Endodermal cell (in vitro differentiated cells): Measurements from ENCODE around the gene SIM2. TPM values are rescaled to one million over a fixed set of nuclear protein-coding genes. Genes with fewer than 3 reads are reported as not detected.

Experiments
- DNase-seq: peaks from one replicate; pipeline ENCODE4 v3.0.0-alpha.2; 2017
- H3K27ac ChIP-seq: 2 replicates; pipeline ENCODE4 v1.5.1; 2013; ENCODE audit warnings: mild to moderate bottlenecking, low read depth, low read length, moderate library complexity
- H3K27me3 ChIP-seq: 2 replicates; pipeline ENCODE4 v1.6.1; 2013; ENCODE audit warnings: mild to moderate bottlenecking, low read length, moderate library complexity; ENCODE audit not compliant: insufficient read depth, control insufficient read depth, poor library complexity, severe bottlenecking
- H3K36me3 ChIP-seq: 2 replicates; pipeline ENCODE4 v1.7.0; 2013; ENCODE audit warnings: mild to moderate bottlenecking, low read length, moderate library complexity; ENCODE audit not compliant: control insufficient read depth, insufficient read depth
- H3K4me1 ChIP-seq: one replicate; pipeline ENCODE4 v1.7.0; 2013; ENCODE audit warnings: low read length; ENCODE audit not compliant: control insufficient read depth, insufficient read depth
- H3K4me3 ChIP-seq: 2 replicates; pipeline ENCODE4 v1.5.1; 2013; ENCODE audit warnings: mild to moderate bottlenecking, low read length, moderate library complexity
- H3K9ac ChIP-seq: 2 replicates; pipeline ENCODE4 v1.6.1; 2013; ENCODE audit warnings: mild to moderate bottlenecking, low read length, moderate library complexity; ENCODE audit not compliant: poor library complexity, severe bottlenecking; ENCODE audit errors: extremely low read depth
- H3K9me3 ChIP-seq: 2 replicates; pipeline ENCODE4 v1.6.1; 2013; ENCODE audit warnings: mild to moderate bottlenecking, low read length, moderate library complexity; ENCODE audit not compliant: control insufficient read depth
- H3K27ac Mint-ChIP-seq: 2 replicates; pipeline ENCODE4 v1.8.0; 2020; ENCODE audit warnings: mixed read lengths
- H3K27me3 Mint-ChIP-seq: 2 replicates; pipeline ENCODE4 v1.8.0; 2021; ENCODE audit warnings: mild to moderate bottlenecking, mixed read lengths; ENCODE audit not compliant: insufficient read depth
- H3K36me3 Mint-ChIP-seq: 2 replicates; pipeline ENCODE4 v1.8.0; 2020; ENCODE audit warnings: low read depth, mixed read lengths
- H3K4me1 Mint-ChIP-seq: 2 replicates; pipeline ENCODE4 v1.8.0; 2020; ENCODE audit warnings: mixed read lengths
- H3K4me3 Mint-ChIP-seq: 2 replicates; pipeline ENCODE4 v1.8.0; 2020; ENCODE audit warnings: mild to moderate bottlenecking, moderate library complexity, mixed read lengths
- H3K9me3 Mint-ChIP-seq: 2 replicates; pipeline ENCODE4 v1.8.0; 2020; ENCODE audit warnings: mild to moderate bottlenecking, mixed read lengths
- CTCF ChIP-seq: fragments of 200-600 bp; sonication (generic); conservative IDR thresholded peaks from 2 replicates; pipeline ENCODE4 v1.5.0; 2021; ENCODE audit warnings: antibody characterized with exemption, mild to moderate bottlenecking
- WGBS, 2 experiments: methylation state at CpG; one replicate each; pipeline versions ENCODE4 v1.1.5 to v1.1.7; 2013; ENCODE audit warnings: missing lambda C conversion rate in 2 of 2, mixed read lengths in 1 of 2; ENCODE audit not compliant: insufficient coverage in 1 of 2, insufficient read length in 1 of 2; 5-methylcytosine and 5-hydroxymethylcytosine counted together
- total RNA-seq, 2 donors: library from RNA; stranded (reverse); fragmentation: NEBNext Ultra II Directional in 1 of 2; extraction: Animal tissue kit (Norgen Biotek cat#: 25700) in 1 of 2; gene quantifications; 2 replicates in 1 of 2; 3 replicates in 1 of 2; pipeline ENCODE4 v1.2.1, GENCODE V29; 2021

The SIM2 gene
- total RNA-seq, 2 donors from 2014 or later: not detected

GRCh38 chr21:36738489-36739126 is 39.7 kb downstream of the SIM2 start:
- Histone ChIP-seq H3K9ac (no peak overlapping the region), H3K9me3 (no peaks in the 10 kb centered on the region), H3K27me3 (no peaks in the 10 kb centered on the region), H3K36me3 (no peaks in the 10 kb centered on the region), H3K4me1 (no peaks in the 10 kb centered on the region), H3K4me3 (no peak overlapping the region), H3K27ac (no peak overlapping the region)
- WGBS, 2 experiments: 76 to 92% methylated on average over 6 to 12 of the region's 12 CpGs
- Mint-ChIP-seq H3K27me3 (peaks cover 53% of the 10 kb centered on the region), H3K4me3 (no peak overlapping the region), H3K27ac (no peak overlapping the region), H3K9me3 (peaks cover 2% of the 10 kb centered on the region), H3K36me3 (no peaks in the 10 kb centered on the region), H3K4me1 (no peaks in the 10 kb centered on the region)
- DNase-seq: no peak
- TF ChIP-seq CTCF: no peak

GRCh38 chr21:36741506-36741905 is 42.6 kb downstream of the SIM2 start:
- Histone ChIP-seq H3K27ac (no peak overlapping the region), H3K9me3 (no peaks in the 10 kb centered on the region), H3K9ac (no peak overlapping the region), H3K36me3 (no peaks in the 10 kb centered on the region), H3K4me1 (no peaks in the 10 kb centered on the region), H3K27me3 (peaks cover 13% of the 10 kb centered on the region), H3K4me3 (no peak overlapping the region)
- H3K27ac Mint-ChIP-seq: no peak overlapping the region
- H3K27me3 Mint-ChIP-seq: peaks cover 60% of the 10 kb centered on the region
- peaks cover 3% of the 10 kb centered on the region for H3K4me1 Mint-ChIP-seq
- WGBS, 2 experiments: 90 to 92% methylated on average over 15 to 21 of the region's 21 CpGs
- no peak overlapping the region for H3K4me3 Mint-ChIP-seq
- no peak for TF ChIP-seq CTCF
- no peaks in the 10 kb centered on the region for H3K36me3 Mint-ChIP-seq
- H3K9me3 Mint-ChIP-seq: no peaks in the 10 kb centered on the region
- DNase-seq: no peak

- no peak overlapping the region for H3K4me3 Mint-ChIP-seq
These were observed 44.1 kb downstream of the SIM2 start for GRCh38 chr21:36743008-36743407.

More at GRCh38 chr21:36743008-36743407, 44.1 kb downstream of the SIM2 start:
- Mint-ChIP-seq H3K36me3 (no peaks in the 10 kb centered on the region), H3K4me1 (peaks cover 10% of the 10 kb centered on the region), H3K27me3 (peaks cover 66% of the 10 kb centered on the region), H3K27ac (no peak overlapping the region), H3K9me3 (no peaks in the 10 kb centered on the region)
- no peak for TF ChIP-seq CTCF
- Histone ChIP-seq H3K36me3 (no peaks in the 10 kb centered on the region), H3K9ac (no peak overlapping the region), H3K27ac (no peak overlapping the region), H3K4me3 (no peak overlapping the region), H3K9me3 (no peaks in the 10 kb centered on the region), H3K4me1 (peaks cover 4% of the 10 kb centered on the region), H3K27me3 (peaks cover 17% of the 10 kb centered on the region)
- DNase-seq: no peak
- 88 to 92% methylated on average over 5 to 7 of the region's 7 CpGs for WGBS, 2 experiments
